ENCODE results near the gene UBL4A.

DNA sequence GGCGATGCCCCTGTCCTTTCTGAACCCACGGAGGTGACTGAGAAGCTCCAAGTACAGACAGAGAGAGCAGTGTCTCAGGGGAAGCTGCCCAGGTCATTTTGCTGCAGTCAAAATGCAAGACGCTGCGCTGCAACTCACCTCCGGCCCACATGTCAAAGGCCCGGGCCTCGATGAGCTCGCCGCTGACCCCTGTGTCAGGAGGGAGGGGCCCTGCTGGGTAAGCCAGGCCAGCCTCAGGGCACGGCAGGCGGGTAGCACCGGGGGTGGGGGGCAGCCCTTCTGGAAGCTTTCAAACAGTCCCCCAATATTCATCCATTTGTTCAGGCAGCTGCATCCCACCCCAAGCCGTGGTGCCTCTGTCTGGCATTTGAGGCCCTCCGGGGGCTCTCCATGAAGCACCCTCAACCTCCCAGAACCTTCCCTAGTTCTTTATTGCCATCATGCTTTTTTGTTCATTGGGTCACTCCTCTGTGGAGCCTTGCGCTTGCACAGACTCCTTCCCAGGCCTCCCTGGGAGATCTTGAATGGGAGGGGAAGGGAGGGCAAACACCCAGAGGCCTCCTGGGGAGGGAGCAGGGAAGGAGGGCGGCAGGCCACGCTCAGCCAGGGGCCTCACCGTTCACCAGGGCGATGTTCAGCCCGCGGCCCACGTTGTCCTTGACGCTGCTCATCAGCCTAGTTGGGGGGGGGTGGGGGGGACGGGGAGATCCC, 21.4 kb upstream of the UBL4A start:
- TF ChIP-seq, protein P1, sequence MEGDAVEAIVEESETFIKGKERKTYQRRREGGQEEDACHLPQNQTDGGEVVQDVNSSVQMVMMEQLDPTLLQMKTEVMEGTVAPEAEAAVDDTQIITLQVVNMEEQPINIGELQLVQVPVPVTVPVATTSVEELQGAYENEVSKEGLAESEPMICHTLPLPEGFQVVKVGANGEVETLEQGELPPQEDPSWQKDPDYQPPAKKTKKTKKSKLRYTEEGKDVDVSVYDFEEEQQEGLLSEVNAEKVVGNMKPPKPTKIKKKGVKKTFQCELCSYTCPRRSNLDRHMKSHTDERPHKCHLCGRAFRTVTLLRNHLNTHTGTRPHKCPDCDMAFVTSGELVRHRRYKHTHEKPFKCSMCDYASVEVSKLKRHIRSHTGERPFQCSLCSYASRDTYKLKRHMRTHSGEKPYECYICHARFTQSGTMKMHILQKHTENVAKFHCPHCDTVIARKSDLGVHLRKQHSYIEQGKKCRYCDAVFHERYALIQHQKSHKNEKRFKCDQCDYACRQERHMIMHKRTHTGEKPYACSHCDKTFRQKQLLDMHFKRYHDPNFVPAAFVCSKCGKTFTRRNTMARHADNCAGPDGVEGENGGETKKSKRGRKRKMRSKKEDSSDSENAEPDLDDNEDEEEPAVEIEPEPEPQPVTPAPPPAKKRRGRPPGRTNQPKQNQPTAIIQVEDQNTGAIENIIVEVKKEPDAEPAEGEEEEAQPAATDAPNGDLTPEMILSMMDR (IDR thresholded peaks at IDR 0.05): no peak
- TF ChIP-seq POLR2AphosphoS5 (IDR thresholded peaks at IDR 0.05) (no peak), EP300 (IDR thresholded peaks at IDR 0.05) (no peak)
